Uterus (tissue), 2 donors: ENCODE measurements around the gene ZFYVE28.

Experiments
- POLR2A ChIP-seq, 2 donors: fragments of 450-650 bp; IDR thresholded peaks; one replicate each; pipeline ENCODE4 v1.6.1; 2016; ENCODE audit warnings: antibody characterized with exemption in 2 of 2, mild to moderate bottlenecking in 1 of 2, moderate library complexity in 1 of 2
- TF ChIP-seq, protein P1 (sequence below), 4 experiments: fragments of 200-600 bp in 2 of 4; fragments of 450-650 bp in 2 of 4; sonication (generic) in 2 of 4; IDR thresholded peaks; one replicate each; pipeline ENCODE4 v1.5.1; 2016 to 2019; ENCODE audit warnings: antibody characterized with exemption in 4 of 4, mild to moderate bottlenecking in 2 of 4, moderate library complexity in 1 of 4

DNA sequence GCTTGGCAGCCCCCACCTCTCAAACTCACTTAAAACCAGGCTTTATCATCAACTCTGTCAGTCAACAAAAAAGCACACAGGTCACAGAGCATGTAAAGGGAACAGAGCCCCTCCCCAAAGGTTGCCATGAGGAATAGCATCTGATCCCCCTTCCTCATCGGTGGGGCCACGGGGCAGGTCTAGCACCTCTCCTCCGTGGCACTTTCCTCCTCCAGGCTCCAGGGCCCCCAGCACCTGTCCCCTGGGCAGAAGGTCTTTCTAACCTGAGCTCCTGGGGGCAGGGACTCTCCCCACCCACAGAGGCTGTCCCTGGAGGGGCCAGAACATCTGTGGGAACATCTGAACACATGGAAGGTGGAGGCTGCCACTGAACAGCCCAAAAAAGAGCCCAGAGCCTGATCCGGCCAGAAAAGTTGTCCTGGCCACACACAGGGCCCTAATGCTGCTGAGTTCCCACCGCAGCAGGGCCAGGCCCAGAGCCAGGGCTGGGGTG lies 65.7 kb downstream of the ZFYVE28 start:
- TF ChIP-seq, protein P1, sequence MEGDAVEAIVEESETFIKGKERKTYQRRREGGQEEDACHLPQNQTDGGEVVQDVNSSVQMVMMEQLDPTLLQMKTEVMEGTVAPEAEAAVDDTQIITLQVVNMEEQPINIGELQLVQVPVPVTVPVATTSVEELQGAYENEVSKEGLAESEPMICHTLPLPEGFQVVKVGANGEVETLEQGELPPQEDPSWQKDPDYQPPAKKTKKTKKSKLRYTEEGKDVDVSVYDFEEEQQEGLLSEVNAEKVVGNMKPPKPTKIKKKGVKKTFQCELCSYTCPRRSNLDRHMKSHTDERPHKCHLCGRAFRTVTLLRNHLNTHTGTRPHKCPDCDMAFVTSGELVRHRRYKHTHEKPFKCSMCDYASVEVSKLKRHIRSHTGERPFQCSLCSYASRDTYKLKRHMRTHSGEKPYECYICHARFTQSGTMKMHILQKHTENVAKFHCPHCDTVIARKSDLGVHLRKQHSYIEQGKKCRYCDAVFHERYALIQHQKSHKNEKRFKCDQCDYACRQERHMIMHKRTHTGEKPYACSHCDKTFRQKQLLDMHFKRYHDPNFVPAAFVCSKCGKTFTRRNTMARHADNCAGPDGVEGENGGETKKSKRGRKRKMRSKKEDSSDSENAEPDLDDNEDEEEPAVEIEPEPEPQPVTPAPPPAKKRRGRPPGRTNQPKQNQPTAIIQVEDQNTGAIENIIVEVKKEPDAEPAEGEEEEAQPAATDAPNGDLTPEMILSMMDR (IDR thresholded peaks at IDR 0.05), result no peak
- no peak for TF ChIP-seq POLR2A (IDR thresholded peaks at IDR 0.05)
